GM23338 (cell line): ENCODE results near the gene KCTD4.

Source experiments
- CTCF ChIP-seq, 2 experiments: fragments of 200-600 bp in 1 of 2; sonication (generic) in 1 of 2; conservative IDR thresholded peaks; 2 replicates each; pipeline versions ENCODE4 v1.5.1 to v1.6.1; 2016 to 2017; ENCODE audit warnings: antibody characterized with exemption in 2 of 2, low read depth in 2 of 2, mild to moderate bottlenecking in 2 of 2, moderate library complexity in 1 of 2
- ETS1 ChIP-seq: IDR thresholded peaks from 2 replicates; pipeline ENCODE4 v1.6.1; 2016; ENCODE audit warnings: antibody characterized with exemption
- EZH2phosphoT487 ChIP-seq: fragments of 200-600 bp; sonication (generic); IDR thresholded peaks from one replicate; pipeline ENCODE4 v1.8.1; 2018; ENCODE audit warnings: antibody characterized with exemption; ENCODE audit not compliant: unreplicated experiment
- POLR2AphosphoS5 ChIP-seq: IDR thresholded peaks from 2 replicates; pipeline ENCODE4 v1.6.1; 2016; ENCODE audit warnings: antibody characterized with exemption, low read depth
- REST ChIP-seq: IDR thresholded peaks from one replicate; pipeline ENCODE4 v1.6.1; 2018; ENCODE audit warnings: antibody characterized with exemption; ENCODE audit not compliant: unreplicated experiment
- ZNF114 ChIP-seq: fragments of 250-450 bp; sonication (Bioruptor Pico); IDR thresholded peaks from 2 replicates; pipeline ENCODE4 v1.5.0; 2020; ENCODE audit warnings: mild to moderate bottlenecking, moderate library complexity

GRCh38 chr13:45162194-45162593 is 38.7 kb downstream of the KCTD4 start:
- TF ChIP-seq CTCF (conservative IDR thresholded peaks at IDR 0.05; ENCODE audit: low read depth in 2 of 2) (no peak), ZNF114 (CRISPR knock-in tag) (no peak), POLR2AphosphoS5 (no peak), ETS1 (no peak), REST (no peak), EZH2phosphoT487 (no peak)
